HG03432 (cell line): ENCODE results near the gene BZW2.
A peak's percentile ranks its signal among the peaks of the same experiment; 100 is the strongest.

ENCODE experiments used
- ATAC-seq: cut with Tn5 transposase; IDR thresholded peaks from one replicate; pipeline ENCODE4 v1.9.1; 2021; ENCODE audit warnings: mild to moderate bottlenecking, moderate library complexity; ENCODE audit not compliant: unreplicated experiment

The BZW2 gene

DNA sequence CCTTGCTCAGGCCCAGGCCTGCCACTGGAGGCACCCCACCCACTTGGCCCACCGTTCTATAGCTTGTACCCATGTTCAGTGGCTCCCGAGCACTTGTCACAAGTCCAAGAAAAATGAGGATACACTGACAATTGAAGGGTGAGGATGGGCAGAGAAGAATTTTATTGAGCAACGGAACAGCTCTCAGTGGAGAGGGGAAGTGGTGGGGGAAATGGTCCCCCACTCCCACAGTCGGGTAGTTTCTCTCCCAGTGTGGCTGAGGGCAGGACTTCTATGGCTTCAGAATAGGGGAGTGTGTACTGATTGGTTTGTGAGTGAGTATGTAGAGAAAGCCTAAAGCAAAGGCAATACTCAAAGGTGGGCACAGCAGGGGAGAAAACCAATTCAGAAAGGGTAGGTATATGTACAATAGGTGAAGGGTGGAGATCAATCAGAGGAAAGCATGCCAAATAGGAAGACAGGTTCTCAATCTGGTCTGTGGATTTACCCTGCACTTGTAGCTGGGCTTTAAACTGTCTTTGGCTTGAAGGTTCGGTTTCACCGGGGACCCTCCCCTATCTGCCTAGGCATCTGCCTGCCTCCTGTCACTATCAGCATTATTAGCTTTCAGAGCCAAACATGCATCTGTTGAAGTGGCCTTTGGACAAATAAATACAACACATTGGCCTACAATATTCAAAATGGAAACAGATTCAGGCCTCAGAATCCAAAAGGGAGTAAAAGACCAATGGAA, 98.7 kb downstream of the BZW2 start:
- ATAC-seq, result no peak

GRCh38 chr7:16745645-16746044, 99.7 kb downstream of the BZW2 start:
- no peak for ATAC-seq

GRCh38 chr7:16747102-16747501, 101.1 kb downstream of the BZW2 start:
- no peak for ATAC-seq

- peak; percentile 82 for ATAC-seq
Observed at GRCh38 chr7:16753102-16753931, 107.3 kb downstream of the BZW2 start, which contains the start of gene TSPAN13. TSPAN13 (plus strand) TSS chr7:16753755; CDS start chr7:16753968, 213 bp downstream.

- ATAC-seq, result peak; percentile 28
Observed at GRCh38 chr7:16753932-16754855, 108.2 kb downstream of the BZW2 start.

DNA sequence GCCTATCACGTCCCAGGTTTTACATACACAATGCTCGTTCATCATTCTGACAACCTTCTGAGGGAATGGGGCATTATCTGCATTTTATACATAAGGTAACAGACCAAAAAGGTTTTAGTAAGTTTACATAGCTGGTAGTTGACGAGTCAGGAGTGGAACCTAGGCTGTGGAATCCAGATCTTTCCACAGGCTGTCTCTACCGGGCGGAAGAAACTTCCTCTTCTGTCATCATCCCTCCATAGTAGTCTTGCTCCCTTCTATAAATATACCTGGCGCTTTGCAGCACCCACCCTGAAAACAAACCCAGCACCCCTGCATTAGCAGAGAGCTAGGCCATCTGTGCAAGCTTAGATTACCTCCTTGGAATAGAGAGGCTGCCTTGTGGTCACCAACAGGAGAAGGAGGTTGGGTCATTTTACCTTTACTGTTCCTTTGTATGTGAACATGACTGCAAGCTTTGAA, 108.9 kb downstream of the BZW2 start:
- ATAC-seq, result no peak

DNA sequence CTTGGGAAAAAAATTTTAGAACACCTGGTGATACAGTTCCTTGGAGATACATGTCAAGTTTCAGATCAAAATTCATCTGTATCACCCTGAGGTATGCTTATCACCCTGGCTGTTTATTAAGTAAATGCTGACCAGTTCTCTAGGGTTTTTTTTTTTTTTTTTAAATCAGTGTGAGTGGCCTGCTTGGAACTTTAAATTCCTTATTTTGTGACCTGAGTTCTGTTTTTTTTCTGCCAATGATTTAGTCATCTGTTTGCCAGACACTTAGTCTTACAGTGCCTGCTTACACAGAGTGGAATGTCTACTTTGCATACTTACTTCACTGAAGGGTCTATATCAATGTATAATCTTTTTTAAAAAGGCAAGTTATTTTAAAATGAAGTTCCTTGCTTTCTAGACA, 109.4 kb downstream of the BZW2 start:
- no peak for ATAC-seq
